Kidney capillary endothelial cell (primary cell): Measurements from ENCODE around the gene C1QTNF4.
A peak's percentile ranks its signal among the peaks of the same experiment; 100 is the strongest.
"Not testable (repeated sequence)": the region's sequence is repeated elsewhere in the genome, so short reads cannot be mapped to it uniquely, and the experiment has no call there.

Source experiments
- DNase-seq: peaks from one replicate; pipeline ENCODE4 v3.0.0-alpha.2; 2018; ENCODE audit warnings: low spot score

Gene C1QTNF4

DNA sequence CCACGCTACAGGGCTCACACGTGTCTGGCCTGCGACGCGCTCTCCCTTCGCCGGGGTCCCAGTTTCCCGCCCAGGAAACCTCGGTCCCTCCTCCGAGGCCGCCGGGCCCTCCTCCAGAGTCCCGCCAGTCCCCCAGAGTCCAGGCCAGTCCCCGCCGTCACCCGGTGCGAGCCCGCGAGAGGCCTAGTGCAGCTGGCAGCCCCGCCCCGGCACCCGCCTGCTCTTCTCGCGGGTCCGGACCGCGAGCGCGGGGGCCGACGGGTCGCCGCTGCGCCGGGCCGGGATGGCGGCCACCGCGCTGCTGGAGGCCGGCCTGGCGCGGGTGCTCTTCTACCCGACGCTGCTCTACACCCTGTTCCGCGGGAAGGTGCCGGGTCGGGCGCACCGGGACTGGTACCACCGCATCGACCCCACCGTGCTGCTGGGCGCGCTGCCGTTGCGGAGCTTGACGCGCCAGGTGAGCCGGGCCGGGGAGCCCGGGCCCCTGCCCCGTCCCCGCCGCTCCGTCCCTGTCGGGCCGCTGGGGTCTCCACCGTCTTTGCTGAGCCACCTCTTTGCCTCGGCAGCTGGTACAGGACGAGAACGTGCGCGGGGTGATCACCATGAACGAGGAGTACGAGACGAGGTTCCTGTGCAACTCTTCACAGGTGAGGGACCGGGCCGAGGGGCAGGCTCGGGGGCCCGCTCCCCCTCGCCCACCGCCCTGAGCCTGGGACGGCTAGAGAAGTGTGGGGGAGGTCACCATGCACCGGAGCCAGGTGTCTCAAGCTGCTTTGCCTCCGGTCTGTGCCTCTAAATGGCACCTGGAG, 28.7 kb downstream of the C1QTNF4 start, which contains the start of gene PTPMT1:
Gene PTPMT1, plus strand, starts transcription at position 260 of the 809 bp plus-strand sequence. Its CDS starts 24 bp downstream, at position 284.
- peak; percentile 60 for DNase-seq

DNA sequence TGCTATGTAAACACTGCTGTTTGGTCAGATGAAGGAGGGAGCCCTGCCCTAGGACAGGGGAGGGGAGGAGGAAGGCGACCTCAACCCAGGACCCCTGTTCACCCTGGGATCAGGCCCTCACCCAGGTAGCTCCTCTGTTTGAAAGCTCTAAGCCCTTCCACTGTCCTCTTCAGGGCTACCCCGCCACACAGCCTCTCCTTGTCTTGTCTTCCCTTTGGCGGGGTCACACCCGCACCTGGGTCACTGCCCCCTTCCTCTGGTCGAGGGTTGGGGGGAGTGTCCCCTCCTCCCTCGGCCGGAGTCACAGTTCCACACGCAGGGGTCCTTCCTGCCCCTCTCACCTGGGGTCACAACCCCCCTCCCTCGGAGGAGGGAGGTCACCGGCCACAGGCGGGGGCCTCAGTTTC, 29.3 kb downstream of the C1QTNF4 start:
- no peak for DNase-seq

DNA sequence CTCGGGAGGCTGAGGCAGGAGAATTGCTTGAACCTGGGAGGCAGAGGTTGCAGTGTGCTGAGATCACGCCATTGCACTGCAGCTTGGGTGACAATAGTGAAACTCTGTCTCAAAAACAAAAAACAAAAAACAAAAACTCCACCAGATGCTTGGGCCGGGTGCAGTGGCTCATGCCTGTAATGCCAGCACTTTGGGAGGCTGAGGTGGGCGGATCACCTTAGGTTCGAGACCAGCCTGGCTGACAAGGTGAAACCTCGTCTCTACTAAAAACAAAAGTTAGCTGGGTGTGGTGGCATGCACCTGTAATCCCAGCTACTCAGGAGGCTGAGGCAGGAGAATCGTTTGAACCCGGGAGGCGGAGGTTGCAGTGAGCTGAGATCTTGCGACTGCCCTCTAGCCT, 29.8 kb downstream of the C1QTNF4 start:
- DNase-seq, result not testable (repeated sequence)

DNA sequence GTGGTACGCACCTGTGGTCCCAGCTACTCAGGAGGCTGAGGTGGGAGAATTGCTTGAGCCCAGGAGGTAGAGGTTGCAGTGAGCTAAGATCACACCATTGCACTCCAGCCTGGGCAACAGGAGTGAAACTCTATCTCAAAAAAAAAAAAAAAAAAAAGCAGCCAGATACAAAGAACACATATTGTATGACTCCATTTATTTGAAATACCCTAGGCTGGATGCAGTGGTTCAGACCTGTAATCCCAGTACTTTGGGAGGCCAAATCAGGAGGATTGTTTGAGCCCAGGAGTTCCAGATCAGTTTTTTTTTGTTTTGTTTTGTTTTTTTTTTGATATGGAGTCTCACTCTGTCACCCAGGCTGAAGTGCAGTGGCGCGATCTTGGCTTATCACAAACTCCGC, 31.8 kb downstream of the C1QTNF4 start:
- not testable (repeated sequence) for DNase-seq

DNA sequence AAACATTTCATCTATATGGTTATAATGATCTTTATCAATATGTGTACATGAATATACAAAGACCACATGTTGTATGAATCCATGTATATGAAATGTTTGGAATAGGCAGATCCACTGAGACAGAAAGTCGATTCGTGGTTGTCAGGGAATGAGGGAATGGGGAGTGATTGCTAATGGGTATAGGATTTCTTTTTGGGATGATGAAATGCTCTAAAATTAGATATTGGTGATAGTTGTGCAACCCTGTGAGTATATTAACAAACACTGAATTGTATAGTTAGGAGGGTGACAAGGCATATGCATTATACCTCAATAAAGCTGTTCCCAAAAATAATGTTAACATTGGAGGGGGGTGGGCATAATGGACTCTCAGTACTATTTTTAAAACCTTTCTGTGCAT, 33.8 kb downstream of the C1QTNF4 start:
- DNase-seq, result no peak

DNA sequence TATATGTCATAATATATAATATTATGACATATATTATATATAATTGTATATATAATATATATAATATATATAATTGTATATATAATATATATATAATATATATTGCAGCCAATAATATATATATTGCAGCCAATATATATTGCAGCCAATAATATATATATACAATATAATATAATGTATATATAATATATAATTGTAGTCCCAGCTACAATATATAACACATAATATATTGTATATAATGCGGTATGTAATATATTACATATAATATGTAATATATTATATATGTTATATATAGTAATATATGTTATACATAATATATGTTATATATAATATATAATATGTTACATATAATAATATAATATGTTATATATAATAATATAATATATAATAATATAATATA, 35.5 kb downstream of the C1QTNF4 start:
- no peak for DNase-seq

DNA sequence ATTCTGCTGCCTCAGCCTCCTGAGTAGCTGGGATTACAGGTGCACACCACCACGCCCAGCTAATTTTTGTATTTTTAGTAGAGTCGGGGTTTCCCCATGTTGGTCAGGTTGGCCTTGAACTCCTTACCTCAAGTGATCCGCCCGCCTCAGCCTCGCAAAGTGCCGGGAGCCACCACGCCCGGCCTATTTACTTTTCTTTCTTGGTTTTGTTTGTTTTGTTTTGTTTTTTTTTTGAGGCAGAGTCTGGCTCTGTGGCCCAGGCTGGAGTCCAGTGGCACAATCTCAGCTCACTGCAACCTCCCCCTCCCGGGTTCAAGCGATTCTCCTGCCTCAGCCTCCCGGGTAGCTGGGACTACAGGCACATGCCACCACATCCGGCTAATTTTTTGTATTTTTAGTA, 37.2 kb downstream of the C1QTNF4 start:
- not testable (repeated sequence) for DNase-seq

DNA sequence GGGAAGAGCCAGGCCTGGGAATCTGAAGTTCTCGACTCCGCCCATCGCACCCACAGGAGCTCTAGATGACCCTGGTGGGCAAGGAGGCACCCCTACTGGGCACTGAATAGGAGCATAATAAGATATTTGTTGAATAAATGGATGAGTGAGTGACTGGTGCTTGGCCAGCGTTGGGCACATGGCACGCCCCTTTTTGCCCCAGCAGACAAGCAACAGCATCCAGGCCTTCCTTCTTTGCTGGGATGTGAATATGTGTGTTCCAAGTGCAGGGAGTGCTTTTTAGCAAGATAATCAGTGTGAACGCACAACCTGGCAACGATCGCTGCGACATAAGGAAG, 40.8 kb downstream of the C1QTNF4 start:
- no peak for DNase-seq

DNA sequence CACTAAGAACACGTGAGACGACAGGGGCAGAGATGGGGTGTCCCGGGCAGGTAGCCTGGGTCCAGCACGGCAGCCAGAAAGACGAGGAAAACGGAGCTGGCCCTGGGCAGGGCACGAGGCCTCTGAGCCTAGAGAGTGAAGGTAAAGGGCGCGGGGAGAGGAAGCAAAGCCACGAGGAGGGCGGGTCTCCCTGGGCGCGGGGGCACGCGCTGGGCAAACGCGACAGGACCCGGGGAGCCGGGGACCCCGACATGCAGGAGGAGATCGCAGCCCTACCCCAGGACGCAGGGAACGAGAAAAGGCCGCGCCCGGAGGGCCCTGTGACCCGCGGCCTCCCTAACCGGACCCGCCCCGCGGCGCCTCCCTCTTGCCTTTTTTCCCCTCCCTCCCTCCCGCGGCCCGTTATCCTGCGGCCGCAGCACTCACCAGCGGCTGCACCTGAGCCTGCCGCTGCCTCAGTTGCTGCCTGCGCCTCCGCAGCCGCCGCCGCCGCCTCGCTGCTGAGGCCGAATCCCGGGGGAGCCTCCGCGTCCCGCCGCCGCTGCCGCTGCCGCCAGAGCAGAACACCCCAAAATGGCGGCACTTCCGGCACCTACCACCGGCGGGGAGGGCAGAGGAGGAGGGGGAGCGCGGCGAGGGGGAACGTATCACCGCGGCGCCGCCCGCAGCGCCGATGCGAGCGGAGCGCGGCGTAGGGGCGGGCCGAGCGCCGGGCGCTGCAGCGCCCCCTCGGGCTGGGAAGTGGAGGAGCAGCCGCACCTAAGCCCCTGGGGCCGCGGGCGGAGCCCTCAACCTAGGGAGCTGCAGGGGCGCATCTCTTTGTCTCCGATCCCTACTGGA, 41.4 kb downstream of the C1QTNF4 start, which contains the start of gene CELF1:
Gene CELF1, minus strand, starts transcription at position 567 of the 840 bp plus-strand sequence. CDS start 53,609 bp downstream, outside the sequence.
- DNase-seq, result peak; percentile 86

DNA sequence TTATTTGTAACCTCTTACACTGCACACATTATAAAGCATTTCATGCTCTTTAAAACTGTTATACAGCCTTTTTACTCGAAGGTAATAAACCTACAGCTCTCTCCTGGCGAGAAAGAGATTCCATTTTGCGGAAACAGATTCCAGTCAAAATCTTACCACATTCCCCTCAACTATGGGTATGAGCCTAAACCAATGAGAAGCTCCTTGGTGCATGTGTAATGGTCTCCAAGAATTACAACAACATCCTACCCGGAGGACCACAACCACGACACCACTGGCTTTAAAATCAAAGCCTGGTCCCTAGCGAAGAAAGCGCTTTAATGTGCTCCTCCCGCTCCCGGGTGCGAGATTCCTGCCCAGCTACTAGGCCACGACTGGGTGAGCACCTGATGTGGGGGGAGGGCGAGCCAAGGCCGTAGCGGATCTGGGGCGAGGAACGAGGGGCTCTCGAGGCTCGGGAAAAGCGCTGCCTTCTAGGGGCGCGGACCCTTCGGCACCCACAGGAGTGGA, 42.1 kb downstream of the C1QTNF4 start:
- DNase-seq, result peak; percentile 44

DNA sequence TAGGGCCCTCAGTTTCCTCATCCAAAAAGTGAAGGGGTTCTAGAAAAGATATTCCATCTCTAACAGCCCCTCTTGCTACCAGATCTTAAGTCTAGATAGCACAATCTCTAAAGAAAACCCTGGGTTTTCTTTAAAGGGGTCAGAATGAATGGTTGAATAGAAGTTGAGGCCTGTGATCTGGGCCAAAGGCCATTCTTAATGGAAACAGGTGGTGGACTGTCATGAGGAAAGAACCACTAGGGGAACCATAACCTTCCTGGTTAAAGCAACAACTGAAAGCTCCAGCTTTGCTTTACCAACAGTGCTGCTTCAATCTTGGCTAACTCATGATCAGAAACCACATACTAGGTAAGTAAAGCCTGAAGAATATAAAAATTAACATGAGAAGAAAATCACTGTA, 43.1 kb downstream of the C1QTNF4 start:
- DNase-seq, result no peak

DNA sequence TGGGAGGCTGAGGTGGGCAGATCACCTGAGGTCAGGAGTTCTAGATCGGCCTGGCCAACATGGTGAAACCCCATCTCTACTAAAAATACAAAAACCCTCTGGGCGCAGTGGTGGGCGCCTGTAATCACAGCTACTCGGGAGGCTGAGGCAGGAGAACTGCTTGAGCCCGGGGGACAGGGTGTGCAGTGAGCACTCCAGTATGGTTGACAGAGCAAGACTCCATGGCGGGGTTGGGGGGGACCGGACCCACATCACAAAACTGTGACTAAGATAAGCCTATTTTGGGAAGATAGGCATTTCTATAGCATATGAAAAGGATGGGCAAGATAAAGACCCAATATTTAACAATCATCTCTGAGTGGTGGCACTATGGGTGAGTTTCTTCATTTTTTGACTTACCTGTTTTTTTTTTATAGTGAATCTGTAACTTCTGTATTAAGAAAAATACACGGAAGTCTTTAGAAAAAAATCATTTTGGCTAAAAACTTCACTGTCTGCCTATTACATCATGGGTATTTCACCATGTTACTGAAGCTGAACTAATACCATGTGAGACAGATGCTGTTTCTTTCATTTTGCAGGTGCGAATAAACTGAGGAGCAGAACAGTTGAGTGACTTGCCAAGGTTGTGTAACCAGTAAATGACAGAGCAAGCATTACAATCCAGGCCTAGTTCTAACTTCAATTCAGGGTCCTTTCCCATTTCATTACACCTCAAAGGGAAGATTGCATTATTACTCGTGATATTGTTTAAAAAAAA, 43.7 kb downstream of the C1QTNF4 start:
- no peak for DNase-seq

DNA sequence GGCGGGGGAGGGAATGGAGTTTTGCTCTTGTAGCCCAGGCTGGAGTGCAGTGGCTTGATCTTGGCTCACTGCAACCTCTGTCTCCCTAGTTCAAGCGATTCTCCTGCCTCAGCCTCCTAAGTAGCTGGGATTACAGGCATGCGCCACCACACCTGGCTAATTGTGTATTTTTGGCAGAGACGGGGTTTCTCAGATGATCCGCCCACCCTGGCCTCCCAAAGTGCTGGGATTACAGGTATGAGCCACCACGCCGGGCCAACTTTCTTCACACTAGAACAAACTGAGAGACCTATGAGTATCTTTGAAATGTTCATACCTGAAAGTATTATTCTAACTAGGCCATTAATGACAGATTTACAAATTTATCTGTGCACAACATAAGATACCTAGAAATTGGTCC, 47.9 kb downstream of the C1QTNF4 start:
- not testable (repeated sequence) for DNase-seq

DNA sequence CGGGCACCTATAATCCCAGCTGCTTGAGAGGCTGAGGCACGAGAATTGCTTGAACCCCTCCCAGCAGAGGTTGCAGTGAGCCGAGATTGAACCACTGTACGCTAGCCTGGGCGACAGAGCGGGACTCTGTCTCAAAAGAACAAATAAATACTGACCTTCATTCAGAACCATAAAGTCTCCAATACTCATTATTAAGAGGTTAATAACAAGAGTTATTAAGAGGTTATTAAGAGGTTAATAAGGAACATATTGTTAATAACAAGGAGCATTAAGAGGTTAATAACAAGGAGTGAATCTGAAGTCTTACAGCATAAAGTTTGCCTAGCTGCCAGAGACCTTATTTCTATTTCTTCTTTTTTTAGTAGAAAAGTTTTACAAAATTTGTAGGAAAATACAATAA, 48.9 kb downstream of the C1QTNF4 start:
- DNase-seq, result no peak

DNA sequence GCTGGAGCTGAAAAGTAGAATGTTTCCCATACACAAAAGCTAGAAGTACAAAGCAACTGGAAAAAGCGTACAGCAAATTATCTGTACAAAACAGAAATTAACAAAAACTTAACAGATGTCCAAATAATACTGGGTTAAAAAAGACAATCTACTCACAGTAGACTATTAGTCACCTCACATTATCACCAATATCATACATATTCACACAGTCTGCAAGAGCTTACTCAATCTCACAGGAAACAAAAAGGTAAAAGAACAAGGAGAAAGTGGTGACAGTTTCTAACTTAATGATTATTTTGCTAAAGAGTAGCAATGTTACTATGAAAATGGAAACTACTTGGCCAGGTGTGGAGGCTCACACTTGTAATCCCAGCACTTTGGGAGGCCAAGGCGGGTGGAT, 53.1 kb downstream of the C1QTNF4 start:
- no peak for DNase-seq

DNA sequence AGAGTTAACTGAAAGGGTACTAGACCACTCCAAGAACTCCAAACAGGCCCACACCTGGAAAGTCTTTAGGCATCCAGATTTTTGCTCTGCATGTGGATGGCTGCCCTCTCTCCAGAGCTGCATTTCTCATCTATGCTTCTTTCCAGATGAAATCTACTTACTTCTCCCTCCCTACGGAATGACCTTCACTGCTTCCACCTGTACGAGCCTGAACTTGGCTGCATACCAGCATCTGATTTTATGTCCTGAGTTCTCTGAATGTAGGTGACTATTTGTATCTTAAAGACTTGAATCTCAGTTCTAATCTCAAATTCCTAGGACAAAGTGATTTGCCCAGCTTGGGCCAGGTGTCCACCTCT, 54.6 kb downstream of the C1QTNF4 start:
- DNase-seq, result no peak
